Neural cell (in vitro differentiated cells): ENCODE measurements around the gene SNX6. TPM values are rescaled to one million over a fixed set of nuclear protein-coding genes. Genes with fewer than 3 reads are reported as not detected.
"Not testable (repeated sequence)": the region's sequence is repeated elsewhere in the genome, so short reads cannot be mapped to it uniquely, and the experiment has no call there.

ENCODE experiments used
- H2AFZ ChIP-seq: fragments of 200-600, 300-800 bp; sonication (generic), shearing (Covaris generic); 2 replicates; pipeline ENCODE4 v1.6.0; 2014; ENCODE audit warnings: low read depth, mild to moderate bottlenecking, antibody characterized with exemption, low read length, moderate library complexity
- H3F3A ChIP-seq: fragments of 200-600 bp; shearing (Covaris generic); 2 replicates; pipeline ENCODE4 v1.6.1; 2016; ENCODE audit warnings: mild to moderate bottlenecking, moderate library complexity, mixed read lengths, antibody characterized with exemption, low read length; ENCODE audit not compliant: insufficient read depth, poor library complexity, severe bottlenecking
- H3K27ac ChIP-seq: fragments of 200-600, 300-800 bp; sonication (generic), shearing (Covaris generic); 2 replicates; pipeline ENCODE4 v1.5.1; 2014; ENCODE audit warnings: mild to moderate bottlenecking, low read length, moderate library complexity
- H3K27me3 ChIP-seq: fragments of 300-800, 200-600 bp; sonication (generic), shearing (Covaris generic); 2 replicates; pipeline ENCODE4 v1.6.0; 2014; ENCODE audit warnings: mild to moderate bottlenecking, low read depth, low read length, moderate library complexity; ENCODE audit not compliant: insufficient read depth
- H3K36me3 ChIP-seq: fragments of 300-800, 200-600 bp; sonication (generic), shearing (Covaris generic); 2 replicates; pipeline ENCODE4 v1.5.1; 2014; ENCODE audit warnings: mild to moderate bottlenecking, antibody characterized with exemption, low read length, moderate library complexity; ENCODE audit not compliant: insufficient read depth
- H3K4me2 ChIP-seq: fragments of 300-800, 200-600 bp; sonication (generic), shearing (Covaris generic); 2 replicates; pipeline ENCODE4 v1.6.0; 2014; ENCODE audit warnings: mild to moderate bottlenecking, low read length
- H3K4me3 ChIP-seq: fragments of 300-800, 200-600 bp; sonication (generic), shearing (Covaris generic); 2 replicates; pipeline ENCODE4 v1.5.1; 2014; ENCODE audit warnings: mild to moderate bottlenecking, low read length, moderate library complexity
- H3K79me2 ChIP-seq: fragments of 200-600 bp; shearing (Covaris generic); replicated peaks from 2 replicates; pipeline ENCODE4 v1.6.0; 2014; ENCODE audit warnings: mild to moderate bottlenecking, low read length, moderate library complexity; ENCODE audit not compliant: insufficient read depth
- H3K9ac ChIP-seq: fragments of 300-800, 200-600 bp; sonication (generic), shearing (Covaris generic); 2 replicates; pipeline ENCODE4 v1.6.1; 2016; ENCODE audit warnings: mild to moderate bottlenecking, low read length, mixed read lengths
- H3K9me2 ChIP-seq: fragments of 200-600 bp; shearing (Covaris generic); 2 replicates; pipeline ENCODE4 v1.6.1; 2016; ENCODE audit warnings: mild to moderate bottlenecking, low read length, mixed read lengths; ENCODE audit not compliant: insufficient read depth
- H3K9me3 ChIP-seq: fragments of 200-600, 300-800 bp; sonication (generic), shearing (Covaris generic); 2 replicates; pipeline ENCODE4 v1.6.1; 2016; ENCODE audit warnings: mild to moderate bottlenecking, mixed run types, low read length, moderate library complexity, mixed read lengths
- H4K20me1 ChIP-seq: fragments of 200-600 bp; shearing (Covaris generic); 2 replicates; pipeline ENCODE4 v1.6.1; 2016; ENCODE audit warnings: mild to moderate bottlenecking, mixed run types; ENCODE audit not compliant: insufficient read depth
- EP300 ChIP-seq: fragments of 450-650 bp; conservative IDR thresholded peaks from 2 replicates; pipeline ENCODE4 v1.6.1; 2014; ENCODE audit warnings: antibody characterized with exemption, mild to moderate bottlenecking, moderate library complexity; ENCODE audit not compliant: poor library complexity, severe bottlenecking
- EZH2 ChIP-seq: fragments of 200-600, 300-800 bp; shearing (Covaris generic), sonication (generic); IDR thresholded peaks from 2 replicates; pipeline ENCODE4 v1.6.1; 2014; ENCODE audit warnings: antibody characterized with exemption, low read length, borderline replicate concordance, mild to moderate bottlenecking; ENCODE audit not compliant: insufficient read depth, poor library complexity, severe bottlenecking
- MXI1 ChIP-seq: fragments of 450-650 bp; conservative IDR thresholded peaks from 2 replicates; pipeline ENCODE4 v1.6.1; 2014; ENCODE audit warnings: antibody characterized with exemption, mild to moderate bottlenecking; ENCODE audit not compliant: poor library complexity, severe bottlenecking
- POLR2AphosphoS5 ChIP-seq: IDR thresholded peaks from 2 replicates; pipeline ENCODE4 v1.6.1; 2012
- RAD21 ChIP-seq: fragments of 450-650 bp; conservative IDR thresholded peaks from 2 replicates; pipeline ENCODE4 v1.6.1; 2014; ENCODE audit warnings: antibody characterized with exemption, mild to moderate bottlenecking, moderate library complexity
- SMC3 ChIP-seq: fragments of 450-650 bp; conservative IDR thresholded peaks from 2 replicates; pipeline ENCODE4 v1.6.1; 2014; ENCODE audit warnings: antibody characterized with exemption, mild to moderate bottlenecking, moderate library complexity; ENCODE audit not compliant: poor library complexity
- TAF1 ChIP-seq: IDR thresholded peaks from 2 replicates; pipeline ENCODE4 v1.6.1; 2012; ENCODE audit warnings: low read depth
- polyA plus RNA-seq: library from polyadenylated mRNA; depleted of rRNA; stranded (reverse); fragments of >200 nt; gene quantifications from 2 replicates; pipeline ENCODE4 v1.2.3, GENCODE V29; 2014
- TF ChIP-seq, protein P1 (sequence below): fragments of 450-650 bp; IDR thresholded peaks from 2 replicates; pipeline ENCODE4 v1.5.1; 2014; ENCODE audit warnings: antibody characterized with exemption, mild to moderate bottlenecking, moderate library complexity; ENCODE audit not compliant: poor library complexity, severe bottlenecking
- TF ChIP-seq, protein P2 (sequence below): IDR thresholded peaks from 2 replicates; pipeline ENCODE4 v1.6.1; 2012; ENCODE audit warnings: borderline replicate concordance

The SNX6 gene
- polyA plus RNA-seq, 1 donor from 2014 or later = 129 TPM

DNA sequence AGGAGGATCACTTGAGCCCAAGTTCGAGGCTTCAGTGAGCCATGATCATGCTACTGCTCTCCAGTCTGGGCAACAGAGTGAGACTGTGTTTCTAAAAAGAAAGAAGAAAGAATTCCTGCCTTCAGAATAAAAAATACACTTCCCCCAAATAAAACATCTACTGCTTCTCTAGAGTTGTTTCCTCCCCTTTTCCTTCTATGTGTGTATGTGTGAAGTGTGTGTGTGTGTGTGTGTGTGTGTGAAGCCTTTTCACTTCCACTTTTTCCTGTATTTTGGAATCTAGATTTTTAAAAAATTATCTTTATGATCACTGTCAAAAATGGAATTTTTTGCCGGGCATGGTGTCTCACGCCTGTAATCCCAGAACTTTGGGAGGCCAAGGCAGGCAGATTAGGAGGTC is 12.6 kb upstream of the SNX6 start:
- Histone ChIP-seq H2AFZ (no peak overlapping the region), H3K4me2 (no peak overlapping the region), H3K4me3 (no peak overlapping the region)

DNA sequence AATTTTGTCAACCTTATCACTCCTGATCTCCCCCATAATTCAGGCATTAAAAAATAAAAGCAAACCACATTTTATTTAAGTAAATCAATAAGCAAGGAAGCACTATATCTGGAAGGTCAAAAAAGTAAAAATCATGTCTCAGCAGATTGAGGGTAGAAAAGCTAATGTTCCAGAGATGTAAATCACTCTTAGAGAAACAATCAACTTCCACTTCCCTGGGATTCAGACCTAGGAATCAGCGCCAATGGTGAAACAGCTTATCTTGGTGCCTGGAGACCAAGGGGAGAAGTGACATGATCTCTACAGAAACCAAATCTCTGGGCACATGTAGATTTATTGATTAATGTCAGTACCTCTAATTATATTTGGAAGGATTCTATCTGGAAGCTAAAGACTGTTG is 10.9 kb upstream of the SNX6 start:
- Histone ChIP-seq H3K4me2 (no peak overlapping the region), H3K36me3 (no peaks in the 10 kb centered on the region), H2AFZ (no peak overlapping the region), H3K27me3 (no peaks in the 10 kb centered on the region), H3K9me3 (no peaks in the 10 kb centered on the region), H3K4me3 (no peak overlapping the region), H3K9me2 (no peaks in the 10 kb centered on the region), H3K79me2 (no peaks in the 10 kb centered on the region), H3F3A (no peaks in the 10 kb centered on the region), H3K27ac (no peak overlapping the region), H4K20me1 (no peaks in the 10 kb centered on the region), H3K9ac (no peak overlapping the region)
- TF ChIP-seq EZH2 (no peak), TAF1 (no peak), EP300 (no peak), SMC3 (no peak), POLR2AphosphoS5 (no peak), RAD21 (no peak)
- TF ChIP-seq, protein P1, sequence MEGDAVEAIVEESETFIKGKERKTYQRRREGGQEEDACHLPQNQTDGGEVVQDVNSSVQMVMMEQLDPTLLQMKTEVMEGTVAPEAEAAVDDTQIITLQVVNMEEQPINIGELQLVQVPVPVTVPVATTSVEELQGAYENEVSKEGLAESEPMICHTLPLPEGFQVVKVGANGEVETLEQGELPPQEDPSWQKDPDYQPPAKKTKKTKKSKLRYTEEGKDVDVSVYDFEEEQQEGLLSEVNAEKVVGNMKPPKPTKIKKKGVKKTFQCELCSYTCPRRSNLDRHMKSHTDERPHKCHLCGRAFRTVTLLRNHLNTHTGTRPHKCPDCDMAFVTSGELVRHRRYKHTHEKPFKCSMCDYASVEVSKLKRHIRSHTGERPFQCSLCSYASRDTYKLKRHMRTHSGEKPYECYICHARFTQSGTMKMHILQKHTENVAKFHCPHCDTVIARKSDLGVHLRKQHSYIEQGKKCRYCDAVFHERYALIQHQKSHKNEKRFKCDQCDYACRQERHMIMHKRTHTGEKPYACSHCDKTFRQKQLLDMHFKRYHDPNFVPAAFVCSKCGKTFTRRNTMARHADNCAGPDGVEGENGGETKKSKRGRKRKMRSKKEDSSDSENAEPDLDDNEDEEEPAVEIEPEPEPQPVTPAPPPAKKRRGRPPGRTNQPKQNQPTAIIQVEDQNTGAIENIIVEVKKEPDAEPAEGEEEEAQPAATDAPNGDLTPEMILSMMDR = no peak
- TF ChIP-seq, protein P2, sequence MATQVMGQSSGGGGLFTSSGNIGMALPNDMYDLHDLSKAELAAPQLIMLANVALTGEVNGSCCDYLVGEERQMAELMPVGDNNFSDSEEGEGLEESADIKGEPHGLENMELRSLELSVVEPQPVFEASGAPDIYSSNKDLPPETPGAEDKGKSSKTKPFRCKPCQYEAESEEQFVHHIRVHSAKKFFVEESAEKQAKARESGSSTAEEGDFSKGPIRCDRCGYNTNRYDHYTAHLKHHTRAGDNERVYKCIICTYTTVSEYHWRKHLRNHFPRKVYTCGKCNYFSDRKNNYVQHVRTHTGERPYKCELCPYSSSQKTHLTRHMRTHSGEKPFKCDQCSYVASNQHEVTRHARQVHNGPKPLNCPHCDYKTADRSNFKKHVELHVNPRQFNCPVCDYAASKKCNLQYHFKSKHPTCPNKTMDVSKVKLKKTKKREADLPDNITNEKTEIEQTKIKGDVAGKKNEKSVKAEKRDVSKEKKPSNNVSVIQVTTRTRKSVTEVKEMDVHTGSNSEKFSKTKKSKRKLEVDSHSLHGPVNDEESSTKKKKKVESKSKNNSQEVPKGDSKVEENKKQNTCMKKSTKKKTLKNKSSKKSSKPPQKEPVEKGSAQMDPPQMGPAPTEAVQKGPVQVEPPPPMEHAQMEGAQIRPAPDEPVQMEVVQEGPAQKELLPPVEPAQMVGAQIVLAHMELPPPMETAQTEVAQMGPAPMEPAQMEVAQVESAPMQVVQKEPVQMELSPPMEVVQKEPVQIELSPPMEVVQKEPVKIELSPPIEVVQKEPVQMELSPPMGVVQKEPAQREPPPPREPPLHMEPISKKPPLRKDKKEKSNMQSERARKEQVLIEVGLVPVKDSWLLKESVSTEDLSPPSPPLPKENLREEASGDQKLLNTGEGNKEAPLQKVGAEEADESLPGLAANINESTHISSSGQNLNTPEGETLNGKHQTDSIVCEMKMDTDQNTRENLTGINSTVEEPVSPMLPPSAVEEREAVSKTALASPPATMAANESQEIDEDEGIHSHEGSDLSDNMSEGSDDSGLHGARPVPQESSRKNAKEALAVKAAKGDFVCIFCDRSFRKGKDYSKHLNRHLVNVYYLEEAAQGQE = no peak

More for the DNA sequence above, 12.6 kb upstream of the SNX6 start:
- Histone ChIP-seq H3K9me3 (no peaks in the 10 kb centered on the region), H3K9me2 (no peaks in the 10 kb centered on the region), H3K27ac (no peak overlapping the region), H4K20me1 (no peaks in the 10 kb centered on the region), H3K27me3 (no peaks in the 10 kb centered on the region), H3K9ac (no peak overlapping the region), H3K79me2 (no peaks in the 10 kb centered on the region), H3K36me3 (no peaks in the 10 kb centered on the region), H3F3A (no peaks in the 10 kb centered on the region)
- TF ChIP-seq EZH2 = no peak
- no peak for TF ChIP-seq EP300
- TF ChIP-seq TAF1 = no peak
- TF ChIP-seq, protein P2 = no peak
- TF ChIP-seq MXI1 = no peak
- TF ChIP-seq RAD21 = no peak
- no peak for TF ChIP-seq POLR2AphosphoS5
- TF ChIP-seq, protein P1 = no peak
- no peak for TF ChIP-seq SMC3

DNA sequence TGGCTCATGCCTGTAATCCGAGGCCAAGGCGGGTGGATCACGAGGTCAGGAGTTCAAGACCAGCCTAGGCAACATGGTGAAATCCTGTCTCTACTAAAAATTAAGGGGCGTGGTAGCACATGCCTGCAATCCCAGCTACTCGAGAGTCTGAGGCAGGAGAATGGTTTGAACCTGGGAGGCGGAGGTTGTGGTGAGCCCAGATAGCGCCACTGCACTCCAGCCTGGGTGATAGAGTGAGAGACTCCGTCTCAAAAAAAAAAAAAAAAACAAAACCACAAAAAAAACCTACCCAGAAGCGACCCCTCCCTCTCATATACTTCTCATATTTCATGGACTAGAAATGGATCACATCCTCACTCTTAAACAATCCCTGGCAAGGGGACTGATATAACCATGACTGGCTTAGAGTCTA is 4.4 kb upstream of the SNX6 start:
- H3K27ac ChIP-seq, H3K9me3 ChIP-seq, H2AFZ ChIP-seq, H3F3A ChIP-seq, H3K36me3 ChIP-seq, H3K9ac ChIP-seq, H3K79me2 ChIP-seq, H3K4me3 ChIP-seq, H3K4me2 ChIP-seq, H4K20me1 ChIP-seq, H3K9me2 ChIP-seq, H3K27me3 ChIP-seq: not testable (repeated sequence)
